ENCODE data around the gene CNOT3. TPM values are rescaled to one million over a fixed set of nuclear protein-coding genes. Genes with fewer than 3 reads are reported as not detected.

CNOT3 gene
- total and polyA plus RNA-seq, 9 of the 15 experiments (the other 6 are each of a cell fraction or from before 2014, with no cell fraction given) = 0.27 to 60.4 (median 9.9) TPM

GRCh38 chr19:54188215-54188871 is 50.8 kb downstream of the CNOT3 start (continued):
- TF ChIP-seq HDAC6 (IDR thresholded peaks at IDR 0.05; ENCODE audit: low read depth, low read length) = no peak
- peak; percentile 94 for TF ChIP-seq SMARCE1 (IDR thresholded peaks at IDR 0.05)
- TF ChIP-seq MCM5 (IDR thresholded peaks at IDR 0.05; ENCODE audit: low read depth) = no peak
- peak; percentile 52; the same call in 1 of the 2 replicates for TF ChIP-seq L3MBTL2 (IDR thresholded peaks at IDR 0.05)
- peak; percentile 42; the same call in 1 of the 2 replicates for TF ChIP-seq GTF2E2 (tag; IDR thresholded peaks at IDR 0.05)
- no peak for TF ChIP-seq ESRRA (IDR thresholded peaks at IDR 0.05; ENCODE audit: borderline replicate concordance, low read depth)
- peak; percentile 93 for TF ChIP-seq GATA2 (CRISPR knock-in tag; IDR thresholded peaks at IDR 0.05)
- no peak for TF ChIP-seq PHF8 (IDR thresholded peaks at IDR 0.05; ENCODE audit: borderline replicate concordance, low read length)
- no peak for TF ChIP-seq BMI1 (IDR thresholded peaks at IDR 0.05; ENCODE audit: low read length)
- TF ChIP-seq PRDM10 (IDR thresholded peaks at IDR 0.05; ENCODE audit: partially characterized antibody) = no peak
- TF ChIP-seq RBM17 (IDR thresholded peaks at IDR 0.05; ENCODE audit: borderline replicate concordance, low read depth, low read length) = no peak
- no peak for TF ChIP-seq KLF6 (CRISPR knock-in tag; IDR thresholded peaks at IDR 0.05; ENCODE audit: borderline replicate concordance)
- peak in 1 of 3 experiments; percentile 51; a peak in 1 of 6 replicates for TF ChIP-seq ZBTB11 (CRISPR knock-in tag; IDR thresholded peaks at IDR 0.05)
- peak; percentile 77; the same call in 1 of the 2 replicates for TF ChIP-seq NBN (IDR thresholded peaks at IDR 0.05; ENCODE audit: low read depth)
- TF ChIP-seq SP1 (CRISPR knock-in tag; IDR thresholded peaks at IDR 0.05) = 0 out of 2 replicates have a peak, but pooled peaks have one; percentile 34
- TF ChIP-seq ZNF699 (CRISPR knock-in tag; IDR thresholded peaks at IDR 0.05; ENCODE audit: insufficient replicate concordance) = no peak
- no peak for TF ChIP-seq HDGF (IDR thresholded peaks at IDR 0.05)
- no peak for TF ChIP-seq ZBED1 (IDR thresholded peaks at IDR 0.05)
- TF ChIP-seq NEUROD1 (IDR thresholded peaks at IDR 0.05; ENCODE audit: borderline replicate concordance, low read depth, low read length, partially characterized antibody) = no peak
- TF ChIP-seq TFAM (CRISPR knock-in tag; conservative IDR thresholded peaks at IDR 0.05) = no peak
- TF ChIP-seq SRSF9 (IDR thresholded peaks at IDR 0.05; ENCODE audit: borderline replicate concordance, low read depth, low read length) = no peak
- no peak for TF ChIP-seq EHMT2 (IDR thresholded peaks at IDR 0.05)
- TF ChIP-seq RBM22 (IDR thresholded peaks at IDR 0.05; ENCODE audit: low read depth, low read length, poor library complexity, severe bottlenecking) = no peak

Measured in K562 (cell line).